ENCODE measurements around the gene AKAP13. TPM values are rescaled to one million over a fixed set of nuclear protein-coding genes. Genes with fewer than 3 reads are reported as not detected.

Gene AKAP13
- total and polyA plus RNA-seq, 2 of the 8 experiments (the other 6 are each of a cell fraction or from before 2014, with no cell fraction given) = 14.0 to 46.2 TPM

- TF ChIP-seq CTCF (IDR thresholded peaks at IDR 0.05; ENCODE audit: control extremely low read depth in 1 of 3, insufficient read depth in 1 of 3, low read depth in 1 of 3, low read length in 3 of 3) = no peak
- no peak for TF ChIP-seq BACH1 (IDR thresholded peaks at IDR 0.05; ENCODE audit: low read length)
Observed at GRCh38 chr15:85755942-85756341, 375.5 kb downstream of the AKAP13 start (continued).

Measured in H1 (cell line).